Memory B cell (primary cell): ENCODE data around the gene GPR132.

ENCODE experiments used
- ATAC-seq: fragments of 150-1000 bp; cut with Tn5 transposase; 2 replicates; pipeline ENCODE4 v1.10.0; 2021; ENCODE audit warnings: low read depth, mild to moderate bottlenecking, moderate library complexity
- DNase-seq, 2 donors: peaks; one replicate each; pipeline ENCODE4 v3.0.0; 2022; ENCODE audit warnings: low spot score in 2 of 2
- H3K27ac Mint-ChIP-seq: one replicate; pipeline ENCODE4 v1.8.0; 2022; ENCODE audit warnings: mild to moderate bottlenecking, moderate library complexity, mixed read lengths
- H3K27me3 Mint-ChIP-seq: one replicate; pipeline ENCODE4 v1.8.0; 2022; ENCODE audit warnings: mixed read lengths
- H3K36me3 Mint-ChIP-seq: one replicate; pipeline ENCODE4 v1.8.0; 2022; ENCODE audit warnings: mild to moderate bottlenecking, mixed read lengths
- H3K4me1 Mint-ChIP-seq: one replicate; pipeline ENCODE4 v1.8.0; 2022; ENCODE audit warnings: mixed read lengths
- H3K4me3 Mint-ChIP-seq: one replicate; pipeline ENCODE4 v1.8.0; 2022; ENCODE audit warnings: mild to moderate bottlenecking, moderate library complexity, mixed read lengths
- H3K9me3 Mint-ChIP-seq: one replicate; pipeline ENCODE4 v1.8.0; 2022; ENCODE audit warnings: mixed read lengths

The GPR132 gene

DNA sequence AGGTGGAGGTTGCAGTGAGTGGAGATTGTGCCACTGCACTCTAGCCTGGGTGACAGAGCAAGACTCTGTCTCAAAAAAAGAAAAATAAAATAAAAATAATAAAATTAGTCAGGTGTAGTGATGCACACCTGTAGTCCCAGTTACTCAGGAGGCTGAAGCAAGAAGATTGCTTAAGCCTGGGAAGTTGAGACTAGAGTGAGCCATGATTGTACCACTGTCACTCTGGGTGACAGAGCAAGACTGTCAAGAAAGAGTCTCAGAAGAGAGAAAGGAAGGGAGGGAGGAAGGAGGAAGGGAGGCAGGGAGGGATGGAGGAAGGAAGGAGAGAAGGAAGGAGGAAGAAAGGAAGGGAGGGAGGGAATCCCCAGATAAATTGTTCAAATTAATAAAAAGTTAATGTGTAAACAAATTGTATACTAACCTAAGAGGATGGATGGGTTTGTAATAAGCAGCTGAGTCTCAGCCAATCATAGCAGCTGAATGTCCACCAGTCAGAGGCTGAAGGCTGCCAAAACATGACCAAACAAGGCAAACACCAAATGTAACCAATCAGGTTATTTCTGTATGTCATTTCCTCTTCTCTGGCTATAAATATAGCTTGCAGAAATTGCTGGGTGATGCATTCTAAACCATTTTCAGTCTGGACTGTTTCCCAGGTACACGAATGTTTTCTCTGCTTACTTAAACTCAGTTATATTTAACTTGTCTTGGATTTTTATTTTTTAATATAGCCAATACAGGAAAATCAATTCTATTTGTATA is 38.2 kb downstream of the GPR132 start:
- Mint-ChIP-seq H3K4me1 (peaks cover 14% of the 10 kb centered on the region), H3K36me3 (peaks cover 2% of the 10 kb centered on the region), H3K4me3 (no peak overlapping the region), H3K9me3 (no peaks in the 10 kb centered on the region), H3K27me3 (peaks cover 2% of the 10 kb centered on the region), H3K27ac (no peak overlapping the region)
- DNase-seq (no peak), ATAC-seq (no peak)

GRCh38 chr14:105026033-105026785 is 39.0 kb downstream of the GPR132 start:
- Mint-ChIP-seq H3K4me3 (no peak overlapping the region), H3K27ac (peak overlapping the region; percentile 55), H3K4me1 (peaks cover 19% of the 10 kb centered on the region), H3K36me3 (peaks cover 2% of the 10 kb centered on the region), H3K27me3 (peaks cover 2% of the 10 kb centered on the region), H3K9me3 (no peaks in the 10 kb centered on the region)
- ATAC-seq, result no peak
- DNase-seq, result no peak

DNA sequence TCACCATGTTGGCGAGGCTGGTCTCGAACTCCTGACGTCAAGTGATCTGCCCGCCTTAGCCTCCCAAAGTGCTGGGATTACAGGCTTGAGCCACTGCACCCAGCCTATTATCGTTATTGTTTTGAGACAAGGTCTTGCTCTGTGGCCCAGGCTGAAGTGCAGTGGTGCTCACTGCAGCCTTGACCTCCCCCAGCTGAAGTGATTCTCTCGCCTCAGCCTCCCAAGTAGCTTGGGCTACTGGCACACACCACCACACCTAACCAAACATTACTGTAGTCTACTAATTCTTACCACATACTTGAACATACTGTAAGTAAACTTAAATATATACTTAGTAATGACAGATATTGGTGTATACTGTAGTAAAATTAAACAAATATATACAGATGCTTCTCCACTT is 39.8 kb downstream of the GPR132 start:
- H3K4me1 Mint-ChIP-seq, result peaks cover 19% of the 10 kb centered on the region
- H3K27me3 Mint-ChIP-seq, result peaks cover 2% of the 10 kb centered on the region
- no peaks in the 10 kb centered on the region for H3K9me3 Mint-ChIP-seq
- H3K36me3 Mint-ChIP-seq, result peaks cover 2% of the 10 kb centered on the region
- no peak overlapping the region for H3K4me3 Mint-ChIP-seq
- DNase-seq (no peak), ATAC-seq (no peak)
- no peak overlapping the region for H3K27ac Mint-ChIP-seq

GRCh38 chr14:105023791-105024480 is 41.3 kb downstream of the GPR132 start:
- Mint-ChIP-seq H3K36me3 (peaks cover 2% of the 10 kb centered on the region), H3K9me3 (no peaks in the 10 kb centered on the region), H3K4me3 (no peak overlapping the region), H3K27me3 (peaks cover 2% of the 10 kb centered on the region), H3K27ac (no peak overlapping the region), H3K4me1 (peaks cover 21% of the 10 kb centered on the region)
- ATAC-seq, result no peak
- DNase-seq, result no peak

DNA sequence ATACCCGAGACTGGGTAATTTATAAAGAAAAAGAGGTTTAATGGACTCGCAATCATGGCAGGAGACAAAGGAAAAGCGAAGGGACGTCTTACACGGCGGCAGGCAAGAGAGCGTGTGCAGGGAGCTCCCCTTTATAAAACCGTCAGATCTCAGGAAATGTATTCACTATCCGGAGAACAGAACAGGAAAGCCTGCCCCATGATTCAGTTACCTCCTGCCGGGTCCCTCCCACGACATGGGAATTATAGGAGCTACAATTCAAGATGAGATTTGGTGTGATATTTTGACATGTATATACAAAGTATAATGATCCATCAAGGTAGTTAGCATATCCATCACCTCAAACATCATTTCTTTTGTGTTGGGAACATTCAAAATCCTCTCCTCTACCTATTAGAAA is 42.1 kb downstream of the GPR132 start:
- Mint-ChIP-seq H3K9me3 (no peaks in the 10 kb centered on the region), H3K27ac (no peak overlapping the region), H3K27me3 (peaks cover 2% of the 10 kb centered on the region), H3K36me3 (peaks cover 2% of the 10 kb centered on the region), H3K4me1 (peaks cover 22% of the 10 kb centered on the region), H3K4me3 (no peak overlapping the region)
- no peak for DNase-seq
- ATAC-seq, result no peak

DNA sequence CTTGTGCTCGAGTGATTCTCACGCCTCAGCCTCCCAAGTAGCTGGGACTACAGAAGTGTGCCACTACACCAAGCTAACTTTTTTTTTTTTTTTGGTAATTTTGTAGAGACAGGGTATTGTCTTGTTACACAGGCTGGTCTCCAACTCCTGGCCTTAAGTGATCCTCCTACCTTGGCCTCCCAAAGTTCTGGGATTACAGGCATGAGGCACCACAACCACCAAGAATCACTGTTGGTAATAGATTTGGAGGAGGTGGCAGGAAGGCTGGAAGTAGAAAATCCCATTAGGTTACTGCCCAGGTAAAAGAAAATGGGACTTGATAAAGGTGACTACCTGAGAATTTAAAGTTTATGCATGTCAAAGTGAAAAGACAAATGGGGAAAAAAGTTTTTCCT is 43.0 kb downstream of the GPR132 start:
- peaks cover 25% of the 10 kb centered on the region for H3K4me1 Mint-ChIP-seq
- peaks cover 2% of the 10 kb centered on the region for H3K36me3 Mint-ChIP-seq
- ATAC-seq (no peak), DNase-seq (no peak)
- H3K9me3 Mint-ChIP-seq, result no peaks in the 10 kb centered on the region
- peaks cover 2% of the 10 kb centered on the region for H3K27me3 Mint-ChIP-seq
- peak overlapping the region; percentile 14 for H3K4me3 Mint-ChIP-seq
- H3K27ac Mint-ChIP-seq, result no peak overlapping the region

GRCh38 chr14:105021656-105022275 is 43.5 kb downstream of the GPR132 start:
- ATAC-seq (no peak), DNase-seq (no peak)
- Mint-ChIP-seq H3K4me3 (peak overlapping the region; percentile 86), H3K27me3 (peaks cover under 1% of the 10 kb centered on the region), H3K9me3 (no peaks in the 10 kb centered on the region), H3K27ac (peak overlapping the region; percentile 65), H3K36me3 (peaks cover under 1% of the 10 kb centered on the region), H3K4me1 (peaks cover 23% of the 10 kb centered on the region)

DNA sequence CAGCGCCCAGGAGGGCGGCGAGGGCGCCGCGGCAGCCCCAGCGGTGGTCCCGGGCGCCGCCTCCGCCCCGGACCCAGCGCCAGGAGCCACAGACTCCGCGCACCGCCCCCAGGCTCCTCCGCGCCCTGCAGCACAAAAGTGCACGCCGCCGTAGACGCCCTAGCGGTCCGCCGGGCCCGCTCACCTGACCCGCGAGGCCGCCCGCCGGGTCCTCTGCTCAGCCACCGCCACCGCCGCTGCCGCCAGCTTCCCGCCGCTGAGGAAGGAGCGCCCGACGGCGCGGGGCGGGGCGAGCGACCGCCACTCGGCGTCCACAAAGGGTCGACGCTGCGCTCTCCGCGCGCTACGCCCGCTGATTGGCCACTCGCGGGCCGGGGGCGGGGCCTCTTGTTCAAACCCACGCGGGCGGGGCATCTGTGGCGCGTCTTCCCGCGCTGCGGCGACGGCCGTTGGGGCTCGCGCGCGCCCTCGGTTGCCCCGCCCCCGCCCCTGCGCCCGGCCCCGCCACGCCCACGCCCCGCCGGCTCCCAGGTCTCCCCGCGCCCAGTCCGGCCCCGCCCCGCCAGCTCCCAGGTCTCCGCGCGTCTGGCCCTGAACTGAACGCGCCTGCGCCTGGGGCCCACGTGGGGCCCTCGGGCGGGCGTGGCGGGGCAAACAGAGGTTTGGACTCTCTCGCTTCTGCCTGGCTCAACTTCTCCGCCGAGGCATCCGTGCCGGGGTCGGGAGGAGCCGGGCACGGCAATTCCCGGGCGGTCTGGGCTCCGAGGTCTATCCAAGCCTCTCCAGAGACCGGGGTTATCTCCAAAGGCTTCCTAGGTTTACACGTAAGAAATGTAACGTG is 44.2 kb downstream of the GPR132 start, which contains the start of gene CDCA4:
Gene CDCA4, minus strand, starts transcription at position 269 of the 841 bp plus-strand sequence. CDS start 9,154 bp downstream, outside the sequence.
- H3K4me1 Mint-ChIP-seq, result peaks cover 28% of the 10 kb centered on the region
- H3K9me3 Mint-ChIP-seq, result no peaks in the 10 kb centered on the region
- H3K4me3 Mint-ChIP-seq, result peak within 1 kb of the TSS; percentile 88
- peaks cover 5% of the 10 kb centered on the region for H3K36me3 Mint-ChIP-seq
- peak within 1 kb of the TSS; percentile 80 for H3K27ac Mint-ChIP-seq
- DNase-seq (peak; percentile 95 to 97), ATAC-seq (peak; percentile 76)
- no peaks in the 10 kb centered on the region for H3K27me3 Mint-ChIP-seq

DNA sequence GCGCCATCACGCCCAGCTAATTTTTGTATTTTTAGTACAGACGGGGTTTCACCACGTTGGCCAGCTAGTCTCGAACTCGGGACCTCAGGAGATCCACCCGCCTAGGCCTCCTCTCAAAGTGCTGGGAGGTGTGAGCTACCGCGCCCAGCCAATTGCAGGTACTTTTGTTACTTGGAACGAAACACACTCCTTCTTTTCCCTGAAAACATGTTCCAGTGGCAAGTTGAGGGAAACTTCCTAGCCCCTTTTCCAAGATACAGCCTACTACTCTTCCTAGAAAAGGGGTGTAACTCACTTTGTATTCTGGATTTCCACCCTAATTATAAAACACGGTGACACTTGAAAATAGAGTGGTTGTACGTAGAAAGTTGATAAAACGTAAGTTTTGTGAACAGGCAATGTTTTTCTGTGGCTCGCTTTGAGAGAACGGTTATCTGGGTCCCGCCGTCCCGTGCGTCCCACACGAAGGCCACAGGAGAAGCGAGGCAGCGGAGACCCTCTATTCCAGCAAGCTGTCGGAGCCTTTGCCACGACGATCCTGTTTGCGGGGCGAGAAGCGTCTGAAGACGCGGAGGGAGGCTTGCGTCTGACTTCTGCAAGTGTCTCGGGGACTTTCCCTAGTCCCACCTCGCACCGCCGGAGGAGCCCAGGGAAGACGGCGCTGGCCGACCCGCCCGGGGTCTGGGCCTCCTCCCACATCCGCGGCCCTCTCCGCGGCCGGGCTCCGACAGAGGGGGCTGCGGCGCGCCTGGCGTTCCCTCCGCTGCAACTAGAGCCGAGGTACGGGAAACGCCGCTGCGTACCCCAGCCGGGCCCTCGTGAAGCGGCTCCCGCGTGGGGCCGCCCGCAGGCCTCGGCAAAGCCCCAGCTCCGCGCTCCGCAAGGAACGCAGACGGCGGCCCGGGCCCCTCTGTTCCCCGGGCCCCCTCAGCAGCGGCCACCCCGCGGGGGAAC is 45.1 kb downstream of the GPR132 start:
- H3K4me1 Mint-ChIP-seq, result peaks cover 28% of the 10 kb centered on the region
- DNase-seq, result peak; percentile 54 to 60
- H3K4me3 Mint-ChIP-seq, result peak overlapping the region; percentile 88
- H3K27me3 Mint-ChIP-seq, result no peaks in the 10 kb centered on the region
- H3K36me3 Mint-ChIP-seq, result peaks cover 5% of the 10 kb centered on the region
- H3K27ac Mint-ChIP-seq, result peak overlapping the region; percentile 80
- peak; percentile 26 for ATAC-seq
- no peaks in the 10 kb centered on the region for H3K9me3 Mint-ChIP-seq

GRCh38 chr14:105018414-105018813 is 46.8 kb downstream of the GPR132 start:
- no peak overlapping the region for H3K27ac Mint-ChIP-seq
- peak overlapping the region; percentile 88 for H3K4me3 Mint-ChIP-seq
- ATAC-seq (no peak), DNase-seq (no peak)
- peaks cover 39% of the 10 kb centered on the region for H3K4me1 Mint-ChIP-seq
- no peaks in the 10 kb centered on the region for H3K9me3 Mint-ChIP-seq
- H3K27me3 Mint-ChIP-seq, result no peaks in the 10 kb centered on the region
- H3K36me3 Mint-ChIP-seq, result peaks cover 5% of the 10 kb centered on the region

- peak overlapping the region; percentile 27 for H3K4me3 Mint-ChIP-seq
- peaks cover 46% of the 10 kb centered on the region for H3K4me1 Mint-ChIP-seq
- H3K9me3 Mint-ChIP-seq, result no peaks in the 10 kb centered on the region
- no peaks in the 10 kb centered on the region for H3K27me3 Mint-ChIP-seq
- peak overlapping the region; percentile 80 for H3K27ac Mint-ChIP-seq
- ATAC-seq (no peak), DNase-seq (no peak)
- peaks cover 5% of the 10 kb centered on the region for H3K36me3 Mint-ChIP-seq
These were observed 49.3 kb downstream of the GPR132 start for GRCh38 chr14:105015905-105016304.

GRCh38 chr14:105015242-105015641 is 50.0 kb downstream of the GPR132 start:
- Mint-ChIP-seq H3K4me3 (no peak overlapping the region), H3K36me3 (peaks cover 5% of the 10 kb centered on the region), H3K27ac (no peak overlapping the region), H3K4me1 (peaks cover 46% of the 10 kb centered on the region), H3K27me3 (no peaks in the 10 kb centered on the region), H3K9me3 (no peaks in the 10 kb centered on the region)
- no peak for ATAC-seq
- DNase-seq, result no peak
